Placental pericyte (primary cell): ENCODE data around the gene HAAO. TPM values are rescaled to one million over a fixed set of nuclear protein-coding genes. Genes with fewer than 3 reads are reported as not detected.

Experiments
- total RNA-seq: library from RNA; depleted of rRNA; stranded (reverse); fragments of >200 nt; gene quantifications from 2 replicates; pipeline ENCODE4 v1.2.3, GENCODE V29; 2012

HAAO gene
- total RNA-seq = 0.14 and 0.66 TPM in 2 replicates

GRCh38 chr2:42792583-42793333, at the start of gene HAAO:
HAAO (minus strand) TSS chr2:42792583; CDS start chr2:42792536, 47 bp downstream.

GRCh38 chr2:42764096-42764495, 28.3 kb downstream of the HAAO start, which contains the start of gene OXER1:
OXER1 (minus strand) TSS chr2:42764135; CDS start chr2:42764062, 73 bp downstream.

Other genes starting within 250 kb of the HAAO start
- gene MTA3, start 224.0 kb downstream of the HAAO start, total RNA-seq = 23.3 and 32.4 TPM in 2 replicates
- gene OXER1, start 28.4 kb downstream of the HAAO start, total RNA-seq = not detected in 2 replicates